ENCODE results near the gene TINAG.

DNA sequence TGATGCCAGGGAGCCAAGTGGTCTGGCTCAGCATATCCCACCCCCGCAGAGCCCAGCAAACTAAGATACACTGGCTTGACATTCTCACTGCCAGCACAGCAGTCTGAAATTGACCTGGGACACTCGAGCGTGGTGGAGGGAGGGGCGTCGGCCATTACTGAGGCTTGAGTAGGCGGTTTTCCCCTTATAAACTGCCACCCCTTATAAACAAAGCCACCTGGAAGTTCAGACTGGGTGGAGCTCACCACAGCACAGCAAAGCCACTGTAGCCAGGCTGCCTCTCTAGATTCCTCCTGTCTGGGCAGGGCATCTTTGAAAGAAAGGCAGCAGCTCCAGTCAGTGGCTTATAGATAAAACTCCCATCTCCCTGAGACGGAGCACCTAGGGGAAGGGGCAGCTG lies 19.4 kb downstream of the TINAG start:
- TF ChIP-seq, protein P1, sequence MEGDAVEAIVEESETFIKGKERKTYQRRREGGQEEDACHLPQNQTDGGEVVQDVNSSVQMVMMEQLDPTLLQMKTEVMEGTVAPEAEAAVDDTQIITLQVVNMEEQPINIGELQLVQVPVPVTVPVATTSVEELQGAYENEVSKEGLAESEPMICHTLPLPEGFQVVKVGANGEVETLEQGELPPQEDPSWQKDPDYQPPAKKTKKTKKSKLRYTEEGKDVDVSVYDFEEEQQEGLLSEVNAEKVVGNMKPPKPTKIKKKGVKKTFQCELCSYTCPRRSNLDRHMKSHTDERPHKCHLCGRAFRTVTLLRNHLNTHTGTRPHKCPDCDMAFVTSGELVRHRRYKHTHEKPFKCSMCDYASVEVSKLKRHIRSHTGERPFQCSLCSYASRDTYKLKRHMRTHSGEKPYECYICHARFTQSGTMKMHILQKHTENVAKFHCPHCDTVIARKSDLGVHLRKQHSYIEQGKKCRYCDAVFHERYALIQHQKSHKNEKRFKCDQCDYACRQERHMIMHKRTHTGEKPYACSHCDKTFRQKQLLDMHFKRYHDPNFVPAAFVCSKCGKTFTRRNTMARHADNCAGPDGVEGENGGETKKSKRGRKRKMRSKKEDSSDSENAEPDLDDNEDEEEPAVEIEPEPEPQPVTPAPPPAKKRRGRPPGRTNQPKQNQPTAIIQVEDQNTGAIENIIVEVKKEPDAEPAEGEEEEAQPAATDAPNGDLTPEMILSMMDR (IDR thresholded peaks at IDR 0.05; ENCODE audit: insufficient read depth, low read length, poor library complexity, severe bottlenecking), result no peak
- TF ChIP-seq EZH2phosphoT487 (conservative IDR thresholded peaks at IDR 0.05; ENCODE audit: low read length), result no peak
